Liver (tissue), 9 donors: Measurements from ENCODE around the gene MMEL1. TPM values are rescaled to one million over a fixed set of nuclear protein-coding genes. Genes with fewer than 3 reads are reported as not detected.

Source experiments
- DNase-seq: peaks from one replicate; pipeline ENCODE4 v3.0.0-alpha.2; 2017; ENCODE audit warnings: low spot score
- H3K27ac ChIP-seq, 2 donors: one replicate each; pipeline ENCODE4 v1.7.0; 2013; ENCODE audit warnings: inconsistent platforms in 2 of 2, low read length in 2 of 2, control low read depth in 1 of 2, low read depth in 1 of 2, mild to moderate bottlenecking in 1 of 2
- H3K27me3 ChIP-seq, 4 donors: one replicate each; pipeline versions ENCODE4 v1.6.1 to v1.7.0; 2013; ENCODE audit warnings: low read length in 3 of 4, inconsistent platforms in 1 of 4, mild to moderate bottlenecking in 1 of 4, moderate library complexity in 1 of 4; ENCODE audit not compliant: control insufficient read depth in 4 of 4, insufficient read depth in 4 of 4
- H3K36me3 ChIP-seq, 4 donors: one replicate each; pipeline versions ENCODE4 v1.6.1 to v1.7.0; 2013; ENCODE audit warnings: low read length in 3 of 4, mild to moderate bottlenecking in 3 of 4, low read depth in 1 of 4, moderate library complexity in 1 of 4; ENCODE audit not compliant: control insufficient read depth in 4 of 4, insufficient read depth in 3 of 4
- H3K4me1 ChIP-seq, 4 donors: one replicate each; pipeline versions ENCODE4 v1.6.1 to v1.7.0; 2013; ENCODE audit warnings: low read length in 3 of 4, mild to moderate bottlenecking in 3 of 4, moderate library complexity in 1 of 4; ENCODE audit not compliant: control insufficient read depth in 4 of 4, insufficient read depth in 4 of 4
- H3K4me3 ChIP-seq, 3 donors: one replicate each; pipeline versions ENCODE4 v1.6.1 to v1.7.0; 2013; ENCODE audit warnings: low read length in 3 of 3, control low read depth in 1 of 3, low read depth in 1 of 3, mild to moderate bottlenecking in 1 of 3
- H3K9ac ChIP-seq, 2 donors: one replicate each; pipeline ENCODE4 v1.7.0; 2013; ENCODE audit warnings: low read length in 2 of 2, mild to moderate bottlenecking in 2 of 2, moderate library complexity in 2 of 2, control low read depth in 1 of 2, low read depth in 1 of 2
- H3K9me3 ChIP-seq, 4 donors: one replicate each; pipeline versions ENCODE4 v1.6.1 to v1.7.0; 2013; ENCODE audit warnings: low read length in 3 of 4; ENCODE audit not compliant: control insufficient read depth in 4 of 4
- ATF3 ChIP-seq: IDR thresholded peaks from 2 replicates; pipeline ENCODE4 v1.6.1; 2016; ENCODE audit warnings: antibody characterized with exemption
- CTCF ChIP-seq: fragments of 150-350 bp; IDR thresholded peaks from 2 replicates; pipeline ENCODE4 v1.5.1; 2017; ENCODE audit warnings: improper control_type of control experiment, low read depth, low read length; ENCODE audit not compliant: missing input control
- EGR1 ChIP-seq, 2 donors: IDR thresholded peaks; 2 replicates each; pipeline ENCODE4 v1.6.1; 2016 to 2018; ENCODE audit warnings: antibody characterized with exemption in 2 of 2, low read depth in 2 of 2
- FOXA1 ChIP-seq: IDR thresholded peaks from 2 replicates; pipeline ENCODE4 v1.6.1; 2016; ENCODE audit warnings: antibody characterized with exemption
- FOXA2 ChIP-seq: IDR thresholded peaks from 2 replicates; pipeline ENCODE4 v1.6.1; 2016; ENCODE audit warnings: antibody characterized with exemption
- GABPA ChIP-seq, 2 donors: IDR thresholded peaks in 1 of 2; conservative IDR thresholded peaks in 1 of 2; 2 replicates each; pipeline ENCODE4 v1.6.1; 2016; ENCODE audit warnings: antibody characterized with exemption in 2 of 2, mild to moderate bottlenecking in 1 of 2, moderate library complexity in 1 of 2
- HNF4A ChIP-seq, 2 donors: conservative IDR thresholded peaks; 2 replicates each; pipeline ENCODE4 v1.6.1; 2016; ENCODE audit warnings: antibody characterized with exemption in 2 of 2, mild to moderate bottlenecking in 2 of 2
- HNF4G ChIP-seq: IDR thresholded peaks from 2 replicates; pipeline ENCODE4 v1.6.1; 2016; ENCODE audit warnings: antibody characterized with exemption
- JUND ChIP-seq, 2 donors: IDR thresholded peaks; 2 replicates each; pipeline ENCODE4 v1.6.1; 2016; ENCODE audit warnings: antibody characterized with exemption in 2 of 2
- NR2F2 ChIP-seq: IDR thresholded peaks from 2 replicates; pipeline ENCODE4 v1.6.1; 2016; ENCODE audit warnings: antibody characterized with exemption
- RAD21 ChIP-seq, 2 donors: IDR thresholded peaks; 2 replicates each; pipeline ENCODE4 v1.6.1; 2016; ENCODE audit warnings: antibody characterized with exemption in 2 of 2, mild to moderate bottlenecking in 2 of 2
- RXRA ChIP-seq, 2 donors: IDR thresholded peaks; 2 replicates each; pipeline ENCODE4 v1.6.1; 2017 to 2018; ENCODE audit warnings: antibody characterized with exemption in 2 of 2, mild to moderate bottlenecking in 1 of 2
- SP1 ChIP-seq: IDR thresholded peaks from 2 replicates; pipeline ENCODE4 v1.6.1; 2018; ENCODE audit warnings: antibody characterized with exemption, mild to moderate bottlenecking
- TAF1 ChIP-seq: conservative IDR thresholded peaks from 2 replicates; pipeline ENCODE4 v1.6.1; 2016; ENCODE audit warnings: antibody characterized with exemption, mild to moderate bottlenecking
- YY1 ChIP-seq: IDR thresholded peaks from 2 replicates; pipeline ENCODE4 v1.6.1; 2016; ENCODE audit warnings: antibody characterized with exemption, mild to moderate bottlenecking
- WGBS: extraction: QIAGEN DNeasy Blood & Tissue Kit; methylation state at CpG from one replicate; pipeline ENCODE4 v1.1.7; 2013; 5-methylcytosine and 5-hydroxymethylcytosine counted together
- polyA plus RNA-seq, 2 donors: library from polyadenylated mRNA; stranded (reverse) in 1 of 2; unstranded in 1 of 2; fragments of 200-250 nt in 1 of 2; fragments of >200 nt in 1 of 2; fragmentation: Nextera tagmentation in 1 of 2; extraction: Ambion mirVana in 1 of 2; gene quantifications; one replicate each; pipeline versions ENCODE4 v1.2.1 to v1.2.3, GENCODE V29; 2013 to 2015
- total RNA-seq, 2 donors: library from RNA; depleted of rRNA; stranded (reverse); fragments of >200 nt; gene quantifications; one replicate each; pipeline ENCODE4 v1.2.3, GENCODE V29; 2014
- TF ChIP-seq, protein P1 (sequence below): IDR thresholded peaks from 2 replicates; pipeline ENCODE4 v1.6.1; 2016; ENCODE audit warnings: antibody characterized with exemption
- TF ChIP-seq, protein P2 (sequence below): IDR thresholded peaks from 2 replicates; pipeline ENCODE4 v1.6.1; 2016; ENCODE audit warnings: antibody characterized with exemption, mild to moderate bottlenecking
- TF ChIP-seq, protein P3 (sequence below): IDR thresholded peaks from 2 replicates; pipeline ENCODE4 v1.6.1; 2016; ENCODE audit warnings: antibody characterized with exemption
- donor health status: healthy.
- donor health status: healthy.
- donor health status: healthy.
- donor health status: healthy.
- donor health status: healthy.

Gene MMEL1
- total and polyA plus RNA-seq, 4 donors, result under 0.01 to 0.42 TPM; not detected in 2

- 93% methylated on average over 11 of the region's 11 CpGs for WGBS
- TF ChIP-seq CTCF (no peak), SP1 (no peak), JUND (IDR thresholded peaks at IDR 0.05) (no peak), HNF4A (conservative IDR thresholded peaks at IDR 0.05) (no peak), ATF3 (no peak), EGR1 (IDR thresholded peaks at IDR 0.05; ENCODE audit: low read depth in 2 of 2) (no peak), RAD21 (IDR thresholded peaks at IDR 0.05) (no peak), RXRA (IDR thresholded peaks at IDR 0.05) (no peak), YY1 (no peak), TAF1 (no peak), FOXA1 (no peak)
- TF ChIP-seq, protein P1, sequence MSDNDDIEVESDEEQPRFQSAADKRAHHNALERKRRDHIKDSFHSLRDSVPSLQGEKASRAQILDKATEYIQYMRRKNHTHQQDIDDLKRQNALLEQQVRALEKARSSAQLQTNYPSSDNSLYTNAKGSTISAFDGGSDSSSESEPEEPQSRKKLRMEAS, result no peak
- TF ChIP-seq, protein P2, sequence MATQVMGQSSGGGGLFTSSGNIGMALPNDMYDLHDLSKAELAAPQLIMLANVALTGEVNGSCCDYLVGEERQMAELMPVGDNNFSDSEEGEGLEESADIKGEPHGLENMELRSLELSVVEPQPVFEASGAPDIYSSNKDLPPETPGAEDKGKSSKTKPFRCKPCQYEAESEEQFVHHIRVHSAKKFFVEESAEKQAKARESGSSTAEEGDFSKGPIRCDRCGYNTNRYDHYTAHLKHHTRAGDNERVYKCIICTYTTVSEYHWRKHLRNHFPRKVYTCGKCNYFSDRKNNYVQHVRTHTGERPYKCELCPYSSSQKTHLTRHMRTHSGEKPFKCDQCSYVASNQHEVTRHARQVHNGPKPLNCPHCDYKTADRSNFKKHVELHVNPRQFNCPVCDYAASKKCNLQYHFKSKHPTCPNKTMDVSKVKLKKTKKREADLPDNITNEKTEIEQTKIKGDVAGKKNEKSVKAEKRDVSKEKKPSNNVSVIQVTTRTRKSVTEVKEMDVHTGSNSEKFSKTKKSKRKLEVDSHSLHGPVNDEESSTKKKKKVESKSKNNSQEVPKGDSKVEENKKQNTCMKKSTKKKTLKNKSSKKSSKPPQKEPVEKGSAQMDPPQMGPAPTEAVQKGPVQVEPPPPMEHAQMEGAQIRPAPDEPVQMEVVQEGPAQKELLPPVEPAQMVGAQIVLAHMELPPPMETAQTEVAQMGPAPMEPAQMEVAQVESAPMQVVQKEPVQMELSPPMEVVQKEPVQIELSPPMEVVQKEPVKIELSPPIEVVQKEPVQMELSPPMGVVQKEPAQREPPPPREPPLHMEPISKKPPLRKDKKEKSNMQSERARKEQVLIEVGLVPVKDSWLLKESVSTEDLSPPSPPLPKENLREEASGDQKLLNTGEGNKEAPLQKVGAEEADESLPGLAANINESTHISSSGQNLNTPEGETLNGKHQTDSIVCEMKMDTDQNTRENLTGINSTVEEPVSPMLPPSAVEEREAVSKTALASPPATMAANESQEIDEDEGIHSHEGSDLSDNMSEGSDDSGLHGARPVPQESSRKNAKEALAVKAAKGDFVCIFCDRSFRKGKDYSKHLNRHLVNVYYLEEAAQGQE, result no peak
- H3K9me3 ChIP-seq, result no peaks in the 10 kb centered on the region
- H3K9ac ChIP-seq, result no peak overlapping the region
- no peaks in the 10 kb centered on the region for H3K27me3 ChIP-seq
- H3K36me3 ChIP-seq, result peaks cover 9 to 34% (median 14%) of the 10 kb centered on the region in 4 donors
- H3K4me1 ChIP-seq, result peaks cover 7 to 14% (median 10%) of the 10 kb centered on the region in 4 donors
- H3K27ac ChIP-seq, result no peak overlapping the region
- DNase-seq, result no peak
- no peak overlapping the region for H3K4me3 ChIP-seq
Measured at GRCh38 chr1:2561446-2561845, 71.4 kb downstream of the MMEL1 start.

- Histone ChIP-seq H3K9ac (no peak overlapping the region), H3K4me3 (no peak overlapping the region), H3K27me3 (no peaks in the 10 kb centered on the region), H3K9me3 (no peaks in the 10 kb centered on the region), H3K4me1 (peaks cover 7 to 19% (median 13%) of the 10 kb centered on the region in 4 donors), H3K27ac (no peak overlapping the region), H3K36me3 (peaks cover 9 to 34% (median 14%) of the 10 kb centered on the region in 4 donors)
- 93% methylated on average over 15 of the region's 15 CpGs for WGBS
- DNase-seq, result no peak
- TF ChIP-seq ATF3 (no peak), RXRA (IDR thresholded peaks at IDR 0.05) (no peak), CTCF (no peak), NR2F2 (no peak), JUND (IDR thresholded peaks at IDR 0.05) (no peak), FOXA2 (no peak), RAD21 (IDR thresholded peaks at IDR 0.05) (no peak), TAF1 (no peak), GABPA (IDR thresholded peaks at IDR 0.05 in 1 of 2, conservative IDR thresholded peaks at IDR 0.05 in 1 of 2) (no peak), FOXA1 (no peak), HNF4A (conservative IDR thresholded peaks at IDR 0.05) (no peak), HNF4G (no peak), SP1 (no peak), YY1 (no peak), EGR1 (IDR thresholded peaks at IDR 0.05; ENCODE audit: low read depth in 2 of 2) (no peak)
- TF ChIP-seq, protein P1, result no peak
- TF ChIP-seq, protein P3, sequence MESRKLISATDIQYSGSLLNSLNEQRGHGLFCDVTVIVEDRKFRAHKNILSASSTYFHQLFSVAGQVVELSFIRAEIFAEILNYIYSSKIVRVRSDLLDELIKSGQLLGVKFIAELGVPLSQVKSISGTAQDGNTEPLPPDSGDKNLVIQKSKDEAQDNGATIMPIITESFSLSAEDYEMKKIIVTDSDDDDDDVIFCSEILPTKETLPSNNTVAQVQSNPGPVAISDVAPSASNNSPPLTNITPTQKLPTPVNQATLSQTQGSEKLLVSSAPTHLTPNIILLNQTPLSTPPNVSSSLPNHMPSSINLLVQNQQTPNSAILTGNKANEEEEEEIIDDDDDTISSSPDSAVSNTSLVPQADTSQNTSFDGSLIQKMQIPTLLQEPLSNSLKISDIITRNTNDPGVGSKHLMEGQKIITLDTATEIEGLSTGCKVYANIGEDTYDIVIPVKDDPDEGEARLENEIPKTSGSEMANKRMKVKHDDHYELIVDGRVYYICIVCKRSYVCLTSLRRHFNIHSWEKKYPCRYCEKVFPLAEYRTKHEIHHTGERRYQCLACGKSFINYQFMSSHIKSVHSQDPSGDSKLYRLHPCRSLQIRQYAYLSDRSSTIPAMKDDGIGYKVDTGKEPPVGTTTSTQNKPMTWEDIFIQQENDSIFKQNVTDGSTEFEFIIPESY, result no peak
Measured at GRCh38 chr1:2560299-2561073, 72.3 kb downstream of the MMEL1 start.
